Activated CD8-positive, alpha-beta T cell treated with anti-CD3 and anti-CD28 coated beads, Interleukin-2, amount 10 ng/mL, durations not matched to agents 7 days and 5 days (primary cell): Measurements from ENCODE around the gene MED29. TPM values are rescaled to one million over a fixed set of nuclear protein-coding genes. Genes with fewer than 3 reads are reported as not detected.

Source experiments
- ATAC-seq: fragments of 150-1000 bp; cut with Tn5 transposase; one replicate; pipeline ENCODE4 v1.10.0; 2021; ENCODE audit warnings: moderate library complexity
- CTCF ChIA-PET: fragments of 350-600 bp; sonication (Branson Sonifier 250); formaldehyde crosslinking; loops from one replicate; lab custom pipeline; 2021; ENCODE audit warnings: antibody characterized with exemption; lab: Charles Lee
- POLR2A ChIA-PET: fragments of 350-600 bp; sonication (Branson Sonifier 250); formaldehyde crosslinking; loops from one replicate; lab custom pipeline; 2021; ENCODE audit warnings: antibody characterized with exemption; lab: Charles Lee
- DNase-seq: peaks from one replicate; pipeline ENCODE4 v3.0.0-alpha.2; 2020
- H3K27ac Mint-ChIP-seq: one replicate; pipeline ENCODE4 v1.8.0; 2021; ENCODE audit warnings: mild to moderate bottlenecking, mixed read lengths
- H3K27me3 Mint-ChIP-seq: one replicate; pipeline ENCODE4 v1.8.0; 2021; ENCODE audit warnings: low read depth, mixed read lengths
- H3K36me3 Mint-ChIP-seq: one replicate; pipeline ENCODE4 v1.8.0; 2021; ENCODE audit warnings: low read depth, mixed read lengths
- H3K4me1 Mint-ChIP-seq: one replicate; pipeline ENCODE4 v1.8.0; 2021; ENCODE audit warnings: low read depth, mixed read lengths
- H3K4me3 Mint-ChIP-seq: one replicate; pipeline ENCODE4 v1.8.0; 2021; ENCODE audit warnings: mild to moderate bottlenecking, mixed read lengths
- H3K9me3 Mint-ChIP-seq: one replicate; pipeline ENCODE4 v1.8.0; 2022; ENCODE audit warnings: mixed read lengths; ENCODE audit not compliant: insufficient read depth
- total RNA-seq, 2 experiments: library from RNA; stranded (reverse); gene quantifications; one replicate each; pipeline ENCODE4 v1.2.3, GENCODE V29; 2021

The MED29 gene
- total RNA-seq, 2 experiments from 2014 or later = 32.6 to 39.3 TPM

- H3K36me3 Mint-ChIP-seq = peaks cover 39% of the 10 kb centered on the region
- peak overlapping the region; percentile 97 for H3K4me3 Mint-ChIP-seq
- peak; percentile 3 for ATAC-seq
- ChIA-PET POLR2A (interaction anchor here (0.9 to 4.1 kb wide), 10 partner anchors 9 to 131 kb away, joined by 3 to 100 read pairs (median 6); partner anchors contain the start of genes EID2, MED29, PAF1 and RPS16), CTCF (interaction anchor here (0.7 to 4.6 kb wide), 4 partner anchors 10 to 195 kb away, joined by 3 to 50 read pairs (median 4); partner anchors contain the start of genes MED29, PAF1 and RPS16)
- H3K9me3 Mint-ChIP-seq = no peaks in the 10 kb centered on the region
- DNase-seq = peak; percentile 90
- no peaks in the 10 kb centered on the region for H3K27me3 Mint-ChIP-seq
- H3K4me1 Mint-ChIP-seq = peaks cover 50% of the 10 kb centered on the region
- peak overlapping the region; percentile 99 for H3K27ac Mint-ChIP-seq
These were observed 16.6 kb downstream of the MED29 start for GRCh38 chr19:39407660-39408391.

- H3K36me3 Mint-ChIP-seq = peaks cover 39% of the 10 kb centered on the region
These were observed 17.4 kb downstream of the MED29 start for GRCh38 chr19:39408392-39409207.

GRCh38 chr19:39409208-39410016 is 18.2 kb downstream of the MED29 start:
- ChIA-PET POLR2A (interaction anchor here (1.6 to 4.1 kb wide), 4 partner anchors 11 to 36 kb away, joined by 10 to 100 read pairs (median 18); partner anchors contain the start of genes MED29, PAF1, RPS16 and SUPT5H), CTCF (interaction anchor here (4.6 kb wide), 1 partner anchor 12 kb away, joined by 50 read pairs; no protein-coding TSS in a partner anchor)
- H3K27ac Mint-ChIP-seq = peak overlapping the region; percentile 99
- H3K36me3 Mint-ChIP-seq = peaks cover 48% of the 10 kb centered on the region
- peak; percentile 90 for DNase-seq
- ATAC-seq = peak; percentile 3
- H3K4me3 Mint-ChIP-seq = peak overlapping the region; percentile 97
- no peaks in the 10 kb centered on the region for H3K9me3 Mint-ChIP-seq
- H3K4me1 Mint-ChIP-seq = peaks cover 43% of the 10 kb centered on the region
- no peaks in the 10 kb centered on the region for H3K27me3 Mint-ChIP-seq

More at GRCh38 chr19:39408392-39409207, 17.4 kb downstream of the MED29 start:
- ChIA-PET POLR2A (interaction anchor here (0.9 to 4.1 kb wide), 10 partner anchors 10 to 131 kb away, joined by 3 to 100 read pairs (median 6); partner anchors contain the start of genes EID2, MED29, PAF1 and RPS16), CTCF (interaction anchor here (0.7 to 4.6 kb wide), 3 partner anchors 11 to 196 kb away, joined by 3 to 50 read pairs (median 5); partner anchors contain the start of gene RPS16)
- H3K27me3 Mint-ChIP-seq = no peaks in the 10 kb centered on the region
- DNase-seq = peak; percentile 56
- no peak for ATAC-seq
- H3K4me1 Mint-ChIP-seq = peaks cover 43% of the 10 kb centered on the region
- H3K4me3 Mint-ChIP-seq = peak overlapping the region; percentile 97
- no peaks in the 10 kb centered on the region for H3K9me3 Mint-ChIP-seq
- peak overlapping the region; percentile 99 for H3K27ac Mint-ChIP-seq

- Mint-ChIP-seq H3K4me3 (peak overlapping the region; percentile 97), H3K9me3 (no peaks in the 10 kb centered on the region), H3K4me1 (peaks cover 43% of the 10 kb centered on the region), H3K36me3 (peaks cover 50% of the 10 kb centered on the region), H3K27ac (peak overlapping the region; percentile 89), H3K27me3 (no peaks in the 10 kb centered on the region)
- POLR2A ChIA-PET = interaction anchor here (0.6 to 4.1 kb wide), 3 partner anchors 10 to 98 kb away, joined by 3 to 100 read pairs (median 93); no protein-coding TSS in a partner anchor
- ATAC-seq = peak; percentile 18
- CTCF ChIA-PET = interaction anchor here (4.6 kb wide), 1 partner anchor 13 kb away, joined by 50 read pairs; no protein-coding TSS in a partner anchor
- peak; percentile 76 for DNase-seq
These were observed 19.0 kb downstream of the MED29 start for GRCh38 chr19:39410017-39410830.

GRCh38 chr19:39410831-39411080 is 19.6 kb downstream of the MED29 start:
- H3K9me3 Mint-ChIP-seq = no peaks in the 10 kb centered on the region
- peak overlapping the region; percentile 97 for H3K4me3 Mint-ChIP-seq
- peaks cover 42% of the 10 kb centered on the region for H3K4me1 Mint-ChIP-seq
- H3K27ac Mint-ChIP-seq = peak overlapping the region; percentile 89
- ChIA-PET CTCF (interaction anchor here (1.0 to 2.2 kb wide), 9 partner anchors 10 to 129 kb away, joined by 3 to 145 read pairs (median 9); partner anchors contain the start of genes GMFG, MED29, PAF1 and SAMD4B), POLR2A (interaction anchor here (0.6 to 4.7 kb wide), 4 partner anchors 11 to 98 kb away, joined by 3 to 93 read pairs (median 39); partner anchors contain the start of genes MED29, PAF1 and RPS16)
- no peaks in the 10 kb centered on the region for H3K27me3 Mint-ChIP-seq
- ATAC-seq (no peak), DNase-seq (no peak)
- H3K36me3 Mint-ChIP-seq = peaks cover 50% of the 10 kb centered on the region

GRCh38 chr19:39411081-39411831 is 20.1 kb downstream of the MED29 start:
- peak overlapping the region; percentile 89 for H3K27ac Mint-ChIP-seq
- ChIA-PET CTCF (interaction anchor here (0.7 to 2.2 kb wide), 27 partner anchors 7 to 289 kb away, joined by 3 to 145 read pairs (median 5); partner anchors contain the start of genes GMFG, MED29, PAF1 and RPS16), POLR2A (interaction anchor here (0.6 to 4.7 kb wide), 7 partner anchors 8 to 99 kb away, joined by 3 to 93 read pairs (median 7); partner anchors contain the start of genes MED29, PAF1, RPS16 and SUPT5H)
- DNase-seq (peak; percentile 44), ATAC-seq (no peak)
- peaks cover 50% of the 10 kb centered on the region for H3K36me3 Mint-ChIP-seq
- H3K27me3 Mint-ChIP-seq = no peaks in the 10 kb centered on the region
- no peaks in the 10 kb centered on the region for H3K9me3 Mint-ChIP-seq
- H3K4me3 Mint-ChIP-seq = peak overlapping the region; percentile 97
- peaks cover 38% of the 10 kb centered on the region for H3K4me1 Mint-ChIP-seq

- H3K9me3 Mint-ChIP-seq = no peaks in the 10 kb centered on the region
- CTCF ChIA-PET = interaction anchor here (0.7 to 2.2 kb wide), 28 partner anchors 8 to 290 kb away, joined by 3 to 145 read pairs (median 4); partner anchors contain the start of genes EID2B, GMFG, MED29 and PAF1
- H3K36me3 Mint-ChIP-seq = peaks cover 50% of the 10 kb centered on the region
- ATAC-seq (peak; percentile 45), DNase-seq (peak; percentile 95)
- POLR2A ChIA-PET = interaction anchor here (1.0 to 4.7 kb wide), 6 partner anchors 8 to 33 kb away, joined by 6 to 93 read pairs (median 14); partner anchors contain the start of genes MED29, PAF1, RPS16 and SUPT5H
- H3K4me1 Mint-ChIP-seq = peaks cover 37% of the 10 kb centered on the region
- peak overlapping the region; percentile 97 for H3K4me3 Mint-ChIP-seq
- H3K27ac Mint-ChIP-seq = peak overlapping the region; percentile 89
- H3K27me3 Mint-ChIP-seq = no peaks in the 10 kb centered on the region
These were observed 20.6 kb downstream of the MED29 start for GRCh38 chr19:39411832-39412099.

- peaks cover 37% of the 10 kb centered on the region for H3K4me1 Mint-ChIP-seq
- no peaks in the 10 kb centered on the region for H3K27me3 Mint-ChIP-seq
- peaks cover 48% of the 10 kb centered on the region for H3K36me3 Mint-ChIP-seq
- no peaks in the 10 kb centered on the region for H3K9me3 Mint-ChIP-seq
- H3K27ac Mint-ChIP-seq = peak within 1 kb of the TSS; percentile 89
- peak within 1 kb of the TSS; percentile 97 for H3K4me3 Mint-ChIP-seq
- ChIA-PET POLR2A (interaction anchor here (0.7 to 4.7 kb wide), 8 partner anchors 8 to 70 kb away, joined by 3 to 93 read pairs (median 7); partner anchors contain the start of genes MED29, PAF1, RPS16 and SAMD4B), CTCF (interaction anchor here (0.7 to 2.2 kb wide), 24 partner anchors 8 to 290 kb away, joined by 3 to 145 read pairs (median 5); partner anchors contain the start of genes EID2B, GMFG, MED29 and PAF1)
- ATAC-seq (peak; percentile 63), DNase-seq (peak; percentile 98)
These were observed 21.1 kb downstream of the MED29 start, which contains the start of gene PLEKHG2 for GRCh38 chr19:39412100-39412866. Gene PLEKHG2 (plus strand): TSS chr19:39412669. CDS start chr19:39414087, 1,418 bp downstream.
